Uterus (tissue), 4 donors: ENCODE data around the gene AP2A2. TPM values are rescaled to one million over a fixed set of nuclear protein-coding genes. Genes with fewer than 3 reads are reported as not detected.

Experiments
- DNase-seq, 2 donors: peaks; one replicate each; pipeline ENCODE4 v3.0.0-alpha.2; 2019 to 2020
- H3K27ac ChIP-seq, 2 donors: fragments of 200-600 bp; sonication (generic); 1 replicate in 1 of 2; 2 replicates in 1 of 2; pipeline ENCODE4 v1.5.1; 2016 to 2018
- H3K27me3 ChIP-seq, 2 donors: fragments of 200-600 bp; sonication (generic); one replicate each; pipeline ENCODE4 v1.5.1; 2018 to 2019; ENCODE audit warnings: control low read depth in 1 of 2
- H3K36me3 ChIP-seq, 2 donors: fragments of 200-600 bp; sonication (generic); one replicate each; pipeline ENCODE4 v1.5.1; 2019; ENCODE audit warnings: control low read depth in 1 of 2
- H3K4me1 ChIP-seq, 2 donors: fragments of 200-600 bp; sonication (generic); one replicate each; pipeline ENCODE4 v1.5.1; 2018 to 2019; ENCODE audit warnings: control low read depth in 1 of 2
- H3K4me3 ChIP-seq, 2 donors: fragments of 200-600 bp; sonication (generic); 1 replicate in 1 of 2; 2 replicates in 1 of 2; pipeline ENCODE4 v1.5.1; 2018 to 2019; ENCODE audit warnings: mild to moderate bottlenecking in 1 of 2
- H3K9me3 ChIP-seq, 2 donors: fragments of 200-600 bp; sonication (generic); one replicate each; pipeline ENCODE4 v1.5.1; 2019; ENCODE audit warnings: control low read depth in 1 of 2
- POLR2A ChIP-seq, 2 donors: fragments of 450-650 bp; IDR thresholded peaks; one replicate each; pipeline ENCODE4 v1.6.1; 2016; ENCODE audit warnings: antibody characterized with exemption in 2 of 2, mild to moderate bottlenecking in 1 of 2, moderate library complexity in 1 of 2
- intact Hi-C: fragments of 100-400 bp; cut with DNase I; formaldehyde crosslinking; loops from one replicate; pipeline ENCODE4 v1.15.1; 2023; ENCODE audit warnings: low total_unique reads
- total RNA-seq, 4 donors: library from RNA; depleted of rRNA in 3 of 4; stranded (reverse); fragments of >200 nt in 3 of 4; gene quantifications; one replicate each; pipeline versions ENCODE4 v1.1.0 to v1.2.4, GENCODE V29; 2014 to 2023
- TF ChIP-seq, protein P1 (sequence below), 4 experiments: fragments of 200-600 bp in 2 of 4; fragments of 450-650 bp in 2 of 4; sonication (generic) in 2 of 4; IDR thresholded peaks; one replicate each; pipeline ENCODE4 v1.5.1; 2016 to 2019; ENCODE audit warnings: antibody characterized with exemption in 4 of 4, mild to moderate bottlenecking in 2 of 4, moderate library complexity in 1 of 4
- donor health status: DM: yes; HTN: yes; CAD: no.

AP2A2 gene
- total RNA-seq, 4 donors from 2014 or later: 25.6 to 120 (median 40.4) TPM

DNA sequence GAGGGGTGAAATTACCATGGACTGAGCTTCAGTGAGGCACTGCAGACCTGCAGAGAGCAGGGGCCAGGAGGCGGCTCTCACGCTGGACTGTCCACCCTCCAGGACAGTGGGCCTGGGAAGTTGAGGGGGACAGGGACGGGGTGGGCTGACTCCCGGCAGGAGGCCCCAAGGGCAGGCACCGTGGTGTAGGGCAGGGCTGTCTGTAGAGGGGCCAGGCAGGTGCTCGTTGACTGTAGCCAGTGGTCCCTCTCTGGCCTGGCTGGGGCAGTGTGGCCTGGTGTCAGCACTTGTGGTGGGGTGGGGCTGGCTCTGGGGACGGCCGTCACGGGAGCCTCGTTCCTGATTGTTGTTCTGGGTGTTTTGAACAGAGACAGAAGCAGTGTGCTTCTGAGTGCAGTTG, 64.4 kb downstream of the AP2A2 start:
- no peak for DNase-seq
- intact Hi-C loops: no loop called here
- TF ChIP-seq POLR2A (IDR thresholded peaks at IDR 0.05): no peak
- TF ChIP-seq, protein P1, sequence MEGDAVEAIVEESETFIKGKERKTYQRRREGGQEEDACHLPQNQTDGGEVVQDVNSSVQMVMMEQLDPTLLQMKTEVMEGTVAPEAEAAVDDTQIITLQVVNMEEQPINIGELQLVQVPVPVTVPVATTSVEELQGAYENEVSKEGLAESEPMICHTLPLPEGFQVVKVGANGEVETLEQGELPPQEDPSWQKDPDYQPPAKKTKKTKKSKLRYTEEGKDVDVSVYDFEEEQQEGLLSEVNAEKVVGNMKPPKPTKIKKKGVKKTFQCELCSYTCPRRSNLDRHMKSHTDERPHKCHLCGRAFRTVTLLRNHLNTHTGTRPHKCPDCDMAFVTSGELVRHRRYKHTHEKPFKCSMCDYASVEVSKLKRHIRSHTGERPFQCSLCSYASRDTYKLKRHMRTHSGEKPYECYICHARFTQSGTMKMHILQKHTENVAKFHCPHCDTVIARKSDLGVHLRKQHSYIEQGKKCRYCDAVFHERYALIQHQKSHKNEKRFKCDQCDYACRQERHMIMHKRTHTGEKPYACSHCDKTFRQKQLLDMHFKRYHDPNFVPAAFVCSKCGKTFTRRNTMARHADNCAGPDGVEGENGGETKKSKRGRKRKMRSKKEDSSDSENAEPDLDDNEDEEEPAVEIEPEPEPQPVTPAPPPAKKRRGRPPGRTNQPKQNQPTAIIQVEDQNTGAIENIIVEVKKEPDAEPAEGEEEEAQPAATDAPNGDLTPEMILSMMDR (IDR thresholded peaks at IDR 0.05): no peak

DNA sequence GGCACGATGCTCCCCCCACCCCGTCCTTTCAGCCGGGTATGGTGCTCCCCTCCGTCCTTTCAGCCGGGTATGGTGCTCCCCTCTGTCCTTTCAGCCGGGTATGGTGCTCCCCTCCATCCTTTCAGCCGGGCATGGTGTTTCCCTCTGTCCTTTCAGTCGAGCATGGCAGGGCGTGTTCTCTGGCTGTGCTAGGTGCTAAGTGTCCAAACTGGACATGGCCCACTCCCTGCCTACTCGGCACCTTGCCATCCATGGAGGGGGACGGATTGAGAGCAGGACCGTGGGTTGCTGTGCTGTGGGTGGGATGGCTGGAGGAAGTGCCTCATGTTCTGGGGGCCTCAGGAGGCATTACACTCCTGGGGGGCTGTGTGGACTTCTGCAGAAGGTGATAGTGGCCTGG, 65.4 kb downstream of the AP2A2 start:
- DNase-seq: no peak
- intact Hi-C loops: no loop called here
- Histone ChIP-seq H3K4me1 (no peaks in the 10 kb centered on the region), H3K27me3 (no peaks in the 10 kb centered on the region), H3K27ac (no peak overlapping the region), H3K4me3 (no peak overlapping the region), H3K9me3 (no peaks in the 10 kb centered on the region), H3K36me3 (no peaks in the 10 kb centered on the region)
- TF ChIP-seq, protein P1 (IDR thresholded peaks at IDR 0.05): no peak
- TF ChIP-seq POLR2A (IDR thresholded peaks at IDR 0.05): no peak

More for the DNA sequence above, 64.4 kb downstream of the AP2A2 start:
- Histone ChIP-seq H3K36me3 (no peaks in the 10 kb centered on the region), H3K4me1 (no peaks in the 10 kb centered on the region), H3K4me3 (no peak overlapping the region), H3K9me3 (no peaks in the 10 kb centered on the region), H3K27me3 (no peaks in the 10 kb centered on the region), H3K27ac (no peak overlapping the region)

DNA sequence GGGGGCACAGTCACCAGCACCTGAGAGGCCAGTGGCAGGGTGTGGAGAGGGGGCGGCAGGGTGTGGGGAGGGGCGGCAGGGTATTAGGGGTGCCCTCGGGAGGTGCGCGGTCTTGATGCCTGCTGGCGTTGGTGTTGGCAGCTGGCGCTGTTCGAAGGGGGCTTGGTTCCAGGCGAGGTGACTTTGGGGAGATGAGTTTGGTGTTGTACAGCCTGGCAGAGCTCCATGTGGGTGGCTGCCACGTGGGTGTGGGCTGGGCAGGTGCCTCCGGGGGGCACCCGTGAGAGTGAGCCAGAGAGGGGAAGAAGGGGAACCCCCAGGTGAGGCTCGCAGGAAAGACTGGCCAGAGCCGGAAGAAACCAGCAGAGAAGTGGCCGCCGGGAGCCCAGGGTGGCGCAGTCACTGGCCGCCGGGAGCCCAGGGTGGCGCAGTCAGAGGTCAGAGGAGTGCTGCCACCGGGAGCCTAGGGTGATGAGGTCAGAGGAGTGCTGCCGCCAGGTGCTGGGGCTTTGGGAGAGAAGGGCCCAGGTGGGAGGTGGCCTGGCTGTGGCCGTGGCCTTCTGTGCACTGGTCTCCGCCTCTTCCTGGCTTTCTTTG, 66.1 kb downstream of the AP2A2 start:
- Histone ChIP-seq H3K27ac (no peak overlapping the region), H3K4me1 (no peaks in the 10 kb centered on the region), H3K36me3 (no peaks in the 10 kb centered on the region), H3K27me3 (no peaks in the 10 kb centered on the region), H3K4me3 (no peak overlapping the region), H3K9me3 (no peaks in the 10 kb centered on the region)
- TF ChIP-seq POLR2A (IDR thresholded peaks at IDR 0.05): no peak
- TF ChIP-seq, protein P1 (IDR thresholded peaks at IDR 0.05): no peak
- intact Hi-C loops: no loop called here
- no peak for DNase-seq

DNA sequence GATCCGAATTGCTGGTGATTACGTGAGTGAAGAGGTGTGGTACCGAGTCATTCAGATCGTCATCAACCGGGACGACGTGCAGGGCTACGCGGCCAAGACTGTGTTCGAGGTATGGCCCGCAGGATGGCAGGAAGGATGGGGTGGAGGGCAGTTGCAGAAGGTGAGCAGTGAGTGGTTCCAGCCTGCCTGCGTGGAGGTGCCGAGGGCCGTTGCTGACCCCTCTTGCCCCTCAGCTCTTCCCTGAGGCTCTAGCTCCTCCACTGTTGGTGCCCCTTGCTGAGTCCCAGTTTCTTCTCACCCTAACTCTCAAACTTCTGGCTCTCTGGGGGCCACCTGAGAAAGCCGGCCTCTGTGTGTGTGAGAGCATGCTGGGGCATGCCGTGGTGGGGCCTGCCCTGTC, 66.9 kb downstream of the AP2A2 start:
- no peaks in the 10 kb centered on the region for H3K9me3 ChIP-seq
- no peaks in the 10 kb centered on the region for H3K36me3 ChIP-seq
- H3K27me3 ChIP-seq: no peaks in the 10 kb centered on the region
- no peaks in the 10 kb centered on the region for H3K4me1 ChIP-seq
- DNase-seq: no peak
- intact Hi-C loops: no loop called here
- TF ChIP-seq, protein P1 (IDR thresholded peaks at IDR 0.05): no peak
- no peak for TF ChIP-seq POLR2A (IDR thresholded peaks at IDR 0.05)
- H3K4me3 ChIP-seq: no peak overlapping the region
- H3K27ac ChIP-seq: no peak overlapping the region

DNA sequence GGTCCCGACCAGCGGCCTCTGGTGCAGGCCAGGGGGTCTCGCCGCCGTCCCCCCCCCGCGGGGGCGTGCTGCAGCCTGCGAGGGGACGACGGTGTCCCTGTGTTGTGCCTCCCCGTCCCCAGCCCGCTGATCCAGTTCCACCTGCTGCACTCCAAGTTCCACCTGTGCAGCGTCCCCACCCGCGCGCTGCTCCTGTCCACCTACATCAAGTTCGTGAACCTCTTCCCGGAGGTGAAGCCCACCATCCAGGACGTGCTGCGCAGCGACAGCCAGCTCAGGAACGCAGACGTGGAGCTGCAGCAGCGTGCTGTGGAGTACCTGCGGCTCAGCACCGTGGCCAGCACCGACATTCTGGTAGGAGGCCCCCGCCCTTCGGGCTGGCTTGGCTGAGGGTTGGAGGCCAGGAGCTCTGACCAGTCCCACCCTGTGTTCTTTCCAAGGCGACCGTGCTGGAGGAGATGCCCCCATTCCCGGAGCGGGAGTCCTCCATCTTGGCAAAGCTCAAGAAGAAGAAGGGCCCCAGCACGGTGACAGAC, 68.0 kb downstream of the AP2A2 start:
- DNase-seq: no peak
- H3K9me3 ChIP-seq: no peaks in the 10 kb centered on the region
- H3K27ac ChIP-seq: no peak overlapping the region
- TF ChIP-seq, protein P1 (IDR thresholded peaks at IDR 0.05): no peak
- no peak for TF ChIP-seq POLR2A (IDR thresholded peaks at IDR 0.05)
- no peaks in the 10 kb centered on the region for H3K27me3 ChIP-seq
- no peaks in the 10 kb centered on the region for H3K4me1 ChIP-seq
- H3K36me3 ChIP-seq: no peaks in the 10 kb centered on the region
- H3K4me3 ChIP-seq: no peak overlapping the region
- intact Hi-C loops: no loop called here
